Pancreas (tissue), 10 donors: ENCODE measurements around the gene SERINC2. TPM values are rescaled to one million over a fixed set of nuclear protein-coding genes. Genes with fewer than 3 reads are reported as not detected.

Experiments
- ATAC-seq, 4 donors: fragments of 200-7000 bp; cut with Tn5 transposase; one replicate each; pipeline versions ENCODE4 v1.8.0 to v1.9.1; 2020; ENCODE audit warnings: mild to moderate bottlenecking in 4 of 4, moderate library complexity in 4 of 4
- DNase-seq, 6 donors: peaks; one replicate each; pipeline ENCODE4 v3.0.0-alpha.2; 2020
- FAIRE-seq: peaks from 2 replicates; lab custom pipeline; 2012; peaks lifted over from hg19 to GRCh38; lab: Jason Lieb, UNC
- H3K27ac ChIP-seq, 4 donors: fragments of 200-600 bp; sonication (generic); 1 replicate in 3 of 4; 2 replicates in 1 of 4; pipeline versions ENCODE4 v1.5.0 to v1.8.0; 2020
- H3K27me3 ChIP-seq, 4 donors: fragments of 200-600 bp; one replicate each; pipeline ENCODE4 v1.8.0; 2021
- H3K36me3 ChIP-seq, 3 donors: fragments of 200-600 bp; sonication (generic) in 1 of 3; one replicate each; pipeline versions ENCODE4 v1.5.0 to v1.8.0; 2020 to 2021
- H3K4me1 ChIP-seq, 3 donors: fragments of 200-600 bp; one replicate each; pipeline ENCODE4 v1.8.0; 2021
- H3K4me3 ChIP-seq, 4 donors: fragments of 200-600 bp; sonication (generic) in 2 of 4; one replicate each; pipeline versions ENCODE4 v1.5.0 to v1.8.0; 2020 to 2021
- H3K9me3 ChIP-seq, 4 donors: fragments of 200-600 bp; one replicate each; pipeline ENCODE4 v1.8.0; 2021
- WGBS, 2 donors: extraction: QIAGEN DNeasy Blood & Tissue Kit; methylation state at CpG; one replicate each; pipeline ENCODE4 v1.1.7; 2013; 5-methylcytosine and 5-hydroxymethylcytosine counted together
- intact Hi-C, 3 donors: fragments of 100-400 bp; cut with DNase I; formaldehyde crosslinking; loops; one replicate each; pipeline versions ENCODE4 v1.11.1 to v1.14.2; 2022
- polyA plus RNA-seq, 2 donors: library from polyadenylated mRNA; stranded (reverse); fragments of 200-250 nt; gene quantifications; one replicate each; pipeline ENCODE4 v1.2.3, GENCODE V29; 2013
- total RNA-seq, 6 donors: library from RNA; stranded (reverse); fragmentation: NEBNext Ultra II Directional in 4 of 6; extraction: Animal tissue kit (Norgen Biotek cat#: 25700) in 4 of 6; gene quantifications; one replicate each; pipeline versions ENCODE4 v1.2.1 to v1.2.4, GENCODE V29; 2021 to 2023
- TF ChIP-seq, protein P1 (sequence below), 4 donors: fragments of 200-600 bp; sonication (generic) in 3 of 4; IDR thresholded peaks; one replicate each; pipeline versions ENCODE4 v1.5.0 to v1.8.0; 2021; ENCODE audit warnings: antibody characterized with exemption in 4 of 4
- donor health status: healthy with polysubstance abuse.
- donor health status: DM: no; HTN: no; CAD: no; lungs with moderate emphysema.
- donor health status: DM: no; HTN: no; CAD: no.
- donor health status: control.
- donor health status: control.
- donor health status: Bipolar disorder and iron deficiency.
- donor health status: DM: yes; HTN: yes; CAD: no.
- donor health status: DM: no; HTN: no; CAD: no.
- donor health status: DM: no; HTN: no; CAD: no.
- donor health status: DM: yes; HTN: yes; CAD: no.

The SERINC2 gene
- total and polyA plus RNA-seq, 8 donors = 8.8 to 38.9 (median 19.7) TPM

DNA sequence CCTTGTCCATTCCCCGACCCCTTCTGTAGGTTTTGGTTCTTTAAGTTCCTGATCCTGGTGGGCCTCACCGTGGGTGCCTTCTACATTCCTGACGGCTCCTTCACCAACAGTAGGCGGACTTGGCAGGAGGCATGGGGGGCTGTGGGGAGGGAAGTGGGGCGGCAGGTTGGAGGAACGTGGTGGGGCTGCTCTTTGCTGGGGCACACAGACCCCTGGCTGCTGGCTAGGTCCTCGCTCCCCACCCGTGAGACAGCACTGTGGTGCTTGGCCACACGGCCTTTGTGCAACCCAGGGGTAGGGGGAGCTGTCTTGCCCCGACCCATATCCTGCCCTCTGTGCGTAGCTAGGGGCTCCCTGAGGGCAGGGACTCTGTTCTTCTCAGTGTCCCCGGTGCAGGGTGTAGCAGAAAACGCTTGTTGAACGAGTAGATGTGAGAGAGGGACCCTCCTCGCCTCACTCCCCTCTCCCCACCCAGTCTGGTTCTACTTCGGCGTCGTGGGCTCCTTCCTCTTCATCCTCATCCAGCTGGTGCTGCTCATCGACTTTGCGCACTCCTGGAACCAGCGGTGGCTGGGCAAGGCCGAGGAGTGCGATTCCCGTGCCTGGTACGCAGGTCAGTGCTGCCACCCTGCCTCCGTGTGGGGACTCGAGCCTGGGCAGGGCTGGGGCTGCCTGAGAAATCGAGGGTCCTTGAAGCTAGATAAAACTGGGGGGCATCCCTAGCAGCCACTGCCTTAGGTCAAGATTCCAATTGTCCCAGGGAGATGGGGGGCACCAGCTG lies 12.5 kb downstream of the SERINC2 start:
- Histone ChIP-seq H3K9me3 (no peaks in the 10 kb centered on the region), H3K27ac (no peak overlapping the region), H3K4me3 (no peak overlapping the region), H3K36me3 (peaks cover 0 to 4% (median 0%) of the 10 kb centered on the region in 3 donors), H3K27me3 (no peaks in the 10 kb centered on the region), H3K4me1 (no peaks in the 10 kb centered on the region)
- WGBS, 2 donors = 79 to 81% methylated on average over 28 of the region's 28 CpGs
- intact Hi-C loops = no loop called here
- TF ChIP-seq, protein P1, sequence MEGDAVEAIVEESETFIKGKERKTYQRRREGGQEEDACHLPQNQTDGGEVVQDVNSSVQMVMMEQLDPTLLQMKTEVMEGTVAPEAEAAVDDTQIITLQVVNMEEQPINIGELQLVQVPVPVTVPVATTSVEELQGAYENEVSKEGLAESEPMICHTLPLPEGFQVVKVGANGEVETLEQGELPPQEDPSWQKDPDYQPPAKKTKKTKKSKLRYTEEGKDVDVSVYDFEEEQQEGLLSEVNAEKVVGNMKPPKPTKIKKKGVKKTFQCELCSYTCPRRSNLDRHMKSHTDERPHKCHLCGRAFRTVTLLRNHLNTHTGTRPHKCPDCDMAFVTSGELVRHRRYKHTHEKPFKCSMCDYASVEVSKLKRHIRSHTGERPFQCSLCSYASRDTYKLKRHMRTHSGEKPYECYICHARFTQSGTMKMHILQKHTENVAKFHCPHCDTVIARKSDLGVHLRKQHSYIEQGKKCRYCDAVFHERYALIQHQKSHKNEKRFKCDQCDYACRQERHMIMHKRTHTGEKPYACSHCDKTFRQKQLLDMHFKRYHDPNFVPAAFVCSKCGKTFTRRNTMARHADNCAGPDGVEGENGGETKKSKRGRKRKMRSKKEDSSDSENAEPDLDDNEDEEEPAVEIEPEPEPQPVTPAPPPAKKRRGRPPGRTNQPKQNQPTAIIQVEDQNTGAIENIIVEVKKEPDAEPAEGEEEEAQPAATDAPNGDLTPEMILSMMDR (IDR thresholded peaks at IDR 0.05) = no peak
- ATAC-seq = no peak
- FAIRE-seq = no peak
- DNase-seq = peak in 2 of 6 donors; percentile 54 to 63

GRCh38 chr1:31426249-31426922 lies 13.4 kb downstream of the SERINC2 start:
- Histone ChIP-seq H3K27ac (no peak overlapping the region), H3K4me3 (no peak overlapping the region), H3K4me1 (no peaks in the 10 kb centered on the region), H3K36me3 (peaks cover 0 to 4% (median 0%) of the 10 kb centered on the region in 3 donors), H3K27me3 (no peaks in the 10 kb centered on the region), H3K9me3 (no peaks in the 10 kb centered on the region)
- TF ChIP-seq, protein P1 (IDR thresholded peaks at IDR 0.05) = no peak
- DNase-seq (peak in 2 of 6 donors; percentile 52 to 60), FAIRE-seq (no peak), ATAC-seq (no peak)
- WGBS, 2 donors = 77 to 81% methylated on average over 14 of the region's 14 CpGs
- intact Hi-C loops = no loop called here

GRCh38 chr1:31427322-31427721 lies 14.3 kb downstream of the SERINC2 start:
- H3K27ac ChIP-seq = no peak overlapping the region
- no peaks in the 10 kb centered on the region for H3K4me1 ChIP-seq
- TF ChIP-seq, protein P1 (IDR thresholded peaks at IDR 0.05) = no peak
- no peaks in the 10 kb centered on the region for H3K27me3 ChIP-seq
- intact Hi-C loops = no loop called here
- H3K36me3 ChIP-seq = peaks cover 0 to 4% (median 0%) of the 10 kb centered on the region in 3 donors
- 96 to 97% methylated on average over 4 of the region's 4 CpGs for whole genome bisulfite sequencing, 2 donors
- DNase-seq = no peak
- no peak overlapping the region for H3K4me3 ChIP-seq
- ATAC-seq = no peak
- FAIRE-seq = no peak
- no peaks in the 10 kb centered on the region for H3K9me3 ChIP-seq

DNA sequence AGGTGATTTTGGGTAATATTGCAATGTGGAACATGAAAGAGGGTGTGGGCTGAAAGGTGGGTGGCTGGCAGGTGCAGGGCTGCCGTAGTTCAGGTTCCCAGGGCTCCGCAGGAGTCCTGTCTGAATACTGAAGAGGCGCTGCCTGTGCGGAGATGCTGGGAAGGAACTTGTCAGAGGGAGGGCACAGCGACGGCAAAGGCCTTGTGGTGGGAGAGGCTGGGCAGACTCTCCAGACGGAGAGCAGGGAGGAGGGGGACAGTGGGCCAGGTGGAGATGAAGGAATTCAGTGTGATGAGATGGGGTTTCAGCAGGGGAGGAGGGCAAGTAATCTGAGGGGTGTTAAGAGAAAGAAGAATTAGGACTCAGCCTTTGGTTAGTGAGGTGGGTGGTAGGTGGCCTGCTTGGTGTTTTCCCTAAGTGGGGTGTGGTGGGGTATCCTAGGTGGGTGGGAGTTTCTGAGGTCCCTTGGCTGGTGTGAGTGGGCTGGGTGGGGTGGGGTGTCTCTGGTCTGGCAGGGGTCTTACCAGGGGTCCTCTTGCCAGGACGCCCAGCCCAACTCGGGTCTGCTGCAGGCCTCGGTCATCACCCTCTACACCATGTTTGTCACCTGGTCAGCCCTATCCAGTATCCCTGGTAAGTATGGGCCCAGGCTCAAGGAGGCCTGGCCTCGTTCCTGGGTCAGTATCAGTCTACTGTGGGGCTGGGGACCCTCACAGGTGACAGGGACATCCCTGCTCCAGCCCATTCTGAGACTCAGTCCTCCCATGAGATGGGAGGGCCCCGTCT lies 15.6 kb downstream of the SERINC2 start:
- ATAC-seq = no peak
- Histone ChIP-seq H3K36me3 (peaks cover 0 to 4% (median 0%) of the 10 kb centered on the region in 3 donors), H3K4me1 (no peaks in the 10 kb centered on the region), H3K27ac (no peak overlapping the region), H3K4me3 (no peak overlapping the region), H3K9me3 (no peaks in the 10 kb centered on the region), H3K27me3 (no peaks in the 10 kb centered on the region)
- peak in 1 of 6 donors; percentile 43 for DNase-seq
- TF ChIP-seq, protein P1 (IDR thresholded peaks at IDR 0.05) = no peak
- no peak for FAIRE-seq
- intact Hi-C loops = no loop called here
- WGBS, 2 donors = 92 to 97% methylated on average over 12 of the region's 12 CpGs
